ENCODE results near the gene R3HCC1L. TPM values are rescaled to one million over a fixed set of nuclear protein-coding genes. Genes with fewer than 3 reads are reported as not detected.
"Not testable (repeated sequence)": the region's sequence is repeated elsewhere in the genome, so short reads cannot be mapped to it uniquely, and the experiment has no call there.

Gene R3HCC1L
- total and polyA plus RNA-seq, 4 experiments from 2014 or later = 7.0 to 30.4 (median 20.5) TPM

DNA sequence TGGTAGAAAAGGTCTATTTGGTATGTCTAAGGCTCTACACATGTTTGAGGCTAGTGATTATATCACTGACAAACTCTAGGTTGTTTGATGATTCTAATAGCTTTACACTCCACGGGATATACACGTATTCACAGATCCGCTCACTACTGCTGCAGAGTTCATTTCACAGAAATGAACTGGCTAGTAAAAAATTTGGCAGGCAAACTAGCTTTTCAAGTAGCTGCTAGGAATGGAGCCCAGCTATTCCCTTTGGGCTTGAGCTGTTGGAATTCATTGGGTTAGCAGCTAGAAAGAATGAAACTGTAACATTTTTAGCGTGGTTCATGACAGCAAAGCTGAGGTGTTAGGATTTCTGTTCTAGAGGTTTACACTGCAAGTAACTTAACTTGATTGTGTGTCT, 37.6 kb downstream of the R3HCC1L start:
- Mint-ChIP-seq H3K4me3 (no peak overlapping the region), H3K9me3 (no peaks in the 10 kb centered on the region), H3K27me3 (no peaks in the 10 kb centered on the region), H3K4me1 (peaks cover 32 to 62% (median 42%) of the 10 kb centered on the region in 4 donors), H3K27ac (no peak overlapping the region), H3K36me3 (peaks cover 39 to 40% of the 10 kb centered on the region in 2 donors)
- Histone ChIP-seq H3K4me1 (ENCODE audit: insufficient read depth, low read length) (peaks cover 9% of the 10 kb centered on the region), H3K27ac (ENCODE audit: low read depth, low read length) (no peak overlapping the region), H3K36me3 (ENCODE audit: insufficient read depth, low read length) (peaks cover under 1% of the 10 kb centered on the region), H3K4me3 (ENCODE audit: low read length in 2 of 2) (no peak overlapping the region), H3K9me3 (ENCODE audit: control insufficient read depth in 1 of 2, low read length in 2 of 2) (no peaks in the 10 kb centered on the region), H3K27me3 (ENCODE audit: insufficient read depth, low read length) (no peaks in the 10 kb centered on the region)
- no peak for DNase-seq
- intact Hi-C loops (cut with micrococcal nuclease) = loop anchor here (5.0 kb wide), 1 partner anchor 135 kb away; no protein-coding TSS in a partner anchor
- POLR2A ChIA-PET (ENCODE audit: partially characterized antibody) = interaction anchor here (0.7 kb wide), 1 partner anchor 243 kb away, joined by 3 read pairs; the partner anchor contains the start of gene PYROXD2
- CTCF ChIA-PET (ENCODE audit: partially characterized antibody) = interaction anchor here (0.7 to 3.5 kb wide), 13 partner anchors 9 to 251 kb away, joined by 3 to 17 read pairs (median 6); partner anchors contain the start of gene R3HCC1L

- H3K9me3 Mint-ChIP-seq = peaks cover 0 to 4% (median 0%) of the 10 kb centered on the region in 8 donors
- no peaks in the 10 kb centered on the region for H3K27me3 Mint-ChIP-seq
- Histone ChIP-seq H3K9me3 (ENCODE audit: control insufficient read depth in 1 of 2, low read length in 2 of 2) (no peaks in the 10 kb centered on the region), H3K36me3 (ENCODE audit: insufficient read depth, low read length) (no peaks in the 10 kb centered on the region), H3K27ac (ENCODE audit: low read depth, low read length) (no peak overlapping the region), H3K27me3 (ENCODE audit: insufficient read depth, low read length) (no peaks in the 10 kb centered on the region), H3K4me1 (ENCODE audit: insufficient read depth, low read length) (peaks cover 11% of the 10 kb centered on the region), H3K4me3 (ENCODE audit: low read length in 2 of 2) (no peak overlapping the region)
- intact Hi-C loops (cut with micrococcal nuclease) = loop anchor here (5.0 kb wide), 1 partner anchor 135 kb away; no protein-coding TSS in a partner anchor
- peaks cover 41 to 43% of the 10 kb centered on the region in 2 donors for H3K36me3 Mint-ChIP-seq
- DNase-seq = no peak
- no peak overlapping the region for H3K27ac Mint-ChIP-seq
- ChIA-PET POLR2A (ENCODE audit: partially characterized antibody) (no interaction called here), CTCF (ENCODE audit: partially characterized antibody) (interaction anchor here (1.3 to 3.5 kb wide), 6 partner anchors 9 to 137 kb away, joined by 4 to 14 read pairs (median 10); no protein-coding TSS in a partner anchor)
- H3K4me1 Mint-ChIP-seq = peaks cover 36 to 66% (median 47%) of the 10 kb centered on the region in 4 donors
- no peak overlapping the region for H3K4me3 Mint-ChIP-seq
Measured at GRCh38 chr10:98172495-98172894, 38.0 kb downstream of the R3HCC1L start.

DNA sequence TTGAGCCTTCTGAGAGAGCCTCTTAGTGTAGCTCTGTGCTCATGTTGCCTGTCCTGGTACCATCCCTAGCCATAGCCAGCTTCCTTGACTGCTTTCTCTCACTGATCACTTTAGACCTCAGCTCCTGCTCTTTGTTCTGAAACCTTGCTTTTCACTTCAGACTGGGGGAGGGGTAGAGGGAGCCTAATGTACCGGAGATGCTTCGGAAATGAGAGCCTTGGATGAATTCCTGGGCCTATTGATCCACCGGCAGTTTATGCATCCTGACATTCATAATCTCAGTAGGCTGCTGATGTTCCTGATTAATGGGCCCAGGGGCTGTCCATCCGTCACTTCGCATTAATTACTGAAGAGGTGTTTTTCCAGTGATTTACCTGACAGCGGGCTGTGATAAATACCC, 38.8 kb downstream of the R3HCC1L start:
- Mint-ChIP-seq H3K27ac (peak overlapping the region in 1 of 7 donors; percentile 3), H3K4me1 (peaks cover 37 to 65% (median 49%) of the 10 kb centered on the region in 4 donors), H3K27me3 (no peaks in the 10 kb centered on the region), H3K4me3 (no peak overlapping the region), H3K9me3 (peaks cover 0 to 6% (median 0%) of the 10 kb centered on the region in 8 donors), H3K36me3 (peaks cover 41 to 42% of the 10 kb centered on the region in 2 donors)
- ChIA-PET CTCF (ENCODE audit: partially characterized antibody) (interaction anchor here (1.2 to 3.0 kb wide), 2 partner anchors 10 to 11 kb away, joined by 3 to 11 read pairs; no protein-coding TSS in a partner anchor), POLR2A (ENCODE audit: partially characterized antibody) (interaction anchor here (1.0 kb wide), 1 partner anchor 39 kb away, joined by 3 read pairs; the partner anchor contains the start of gene R3HCC1L)
- no peaks in the 10 kb centered on the region for H3K27me3 ChIP-seq (ENCODE audit: insufficient read depth, low read length)
- H3K9me3 ChIP-seq (ENCODE audit: control insufficient read depth in 1 of 2, low read length in 2 of 2) = no peaks in the 10 kb centered on the region
- H3K4me3 ChIP-seq (ENCODE audit: low read length in 2 of 2) = no peak overlapping the region
- H3K4me1 ChIP-seq (ENCODE audit: insufficient read depth, low read length) = peaks cover 12% of the 10 kb centered on the region
- H3K36me3 ChIP-seq (ENCODE audit: insufficient read depth, low read length) = no peaks in the 10 kb centered on the region
- intact Hi-C loops (cut with micrococcal nuclease) = loop anchor here (5.0 kb wide), 1 partner anchor 134 kb away; no protein-coding TSS in a partner anchor
- H3K27ac ChIP-seq (ENCODE audit: low read depth, low read length) = no peak overlapping the region
- no peak for DNase-seq

- DNase-seq; POLR2A ChIA-PET (ENCODE audit: partially characterized antibody); H3K4me3 ChIP-seq (ENCODE audit: low read length in 2 of 2); H3K36me3 ChIP-seq (ENCODE audit: insufficient read depth, low read length); intact Hi-C loops (cut with micrococcal nuclease); H3K27ac ChIP-seq (ENCODE audit: low read depth, low read length); H3K9me3 ChIP-seq (ENCODE audit: control insufficient read depth in 1 of 2, low read length in 2 of 2); H3K27me3 ChIP-seq (ENCODE audit: insufficient read depth, low read length); H3K27ac Mint-ChIP-seq; H3K27me3 Mint-ChIP-seq; H3K9me3 Mint-ChIP-seq: not testable (repeated sequence)
- peak overlapping the region in 5 of 8 donors; percentile 34 to 73 (median 48) for H3K4me3 Mint-ChIP-seq
- H3K4me1 ChIP-seq (ENCODE audit: insufficient read depth, low read length) = peaks cover 16% of the 10 kb centered on the region
- peaks cover 68% of the 10 kb centered on the region in 2 donors for H3K36me3 Mint-ChIP-seq
- H3K4me1 Mint-ChIP-seq = peaks cover 47 to 73% (median 59%) of the 10 kb centered on the region in 4 donors
- CTCF ChIA-PET (ENCODE audit: partially characterized antibody) = interaction anchor here (2.4 kb wide), 1 partner anchor 12 kb away, joined by 14 read pairs; no protein-coding TSS in a partner anchor
Measured at GRCh38 chr10:98182351-98182915, 48.0 kb downstream of the R3HCC1L start.

GRCh38 chr10:98186681-98187080, 52.2 kb downstream of the R3HCC1L start:
- ChIA-PET CTCF (ENCODE audit: partially characterized antibody) (interaction anchor here (2.5 kb wide), 1 partner anchor 15 kb away, joined by 13 read pairs; no protein-coding TSS in a partner anchor), POLR2A (ENCODE audit: partially characterized antibody) (no interaction called here)
- Mint-ChIP-seq H3K4me3 (no peak overlapping the region), H3K36me3 (peaks cover 68 to 71% of the 10 kb centered on the region in 2 donors), H3K27ac (no peak overlapping the region), H3K4me1 (peaks cover 26 to 33% (median 31%) of the 10 kb centered on the region in 4 donors), H3K27me3 (no peaks in the 10 kb centered on the region), H3K9me3 (peaks cover 0 to 5% (median 0%) of the 10 kb centered on the region in 8 donors)
- H3K27me3 ChIP-seq (ENCODE audit: insufficient read depth, low read length) = no peaks in the 10 kb centered on the region
- peaks cover 9% of the 10 kb centered on the region for H3K4me1 ChIP-seq (ENCODE audit: insufficient read depth, low read length)
- no peaks in the 10 kb centered on the region for H3K9me3 ChIP-seq (ENCODE audit: control insufficient read depth in 1 of 2, low read length in 2 of 2)
- no peak overlapping the region for H3K27ac ChIP-seq (ENCODE audit: low read depth, low read length)
- no peak for DNase-seq
- peaks cover 6% of the 10 kb centered on the region for H3K36me3 ChIP-seq (ENCODE audit: insufficient read depth, low read length)
- intact Hi-C loops (cut with micrococcal nuclease) = no loop called here
- no peak overlapping the region for H3K4me3 ChIP-seq (ENCODE audit: low read length in 2 of 2)

DNA sequence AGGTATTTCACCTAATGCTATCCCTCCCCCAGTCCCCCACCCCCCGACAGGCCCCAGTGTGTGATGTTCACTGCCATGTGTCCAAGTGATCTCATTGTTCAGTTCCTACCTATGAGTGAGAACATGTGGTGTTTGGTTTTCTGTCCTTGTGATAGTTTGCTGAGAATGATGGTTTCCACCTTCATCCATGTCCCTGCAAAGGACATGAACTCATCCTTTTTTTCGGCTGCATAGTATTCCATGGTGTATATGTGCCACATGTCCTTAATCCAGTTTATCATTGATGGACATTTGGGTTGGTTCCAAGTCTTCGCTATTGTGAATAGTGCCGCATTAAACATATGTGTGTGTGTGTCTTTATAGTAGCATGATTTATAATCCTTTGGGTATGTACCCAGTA, 56.3 kb downstream of the R3HCC1L start:
- intact Hi-C loops (cut with micrococcal nuclease); H3K4me3 Mint-ChIP-seq; H3K9me3 Mint-ChIP-seq; POLR2A ChIA-PET (ENCODE audit: partially characterized antibody); H3K9me3 ChIP-seq (ENCODE audit: control insufficient read depth in 1 of 2, low read length in 2 of 2); H3K27me3 ChIP-seq (ENCODE audit: insufficient read depth, low read length); CTCF ChIA-PET (ENCODE audit: partially characterized antibody); H3K36me3 ChIP-seq (ENCODE audit: insufficient read depth, low read length); H3K4me1 ChIP-seq (ENCODE audit: insufficient read depth, low read length); DNase-seq; H3K27me3 Mint-ChIP-seq; H3K4me3 ChIP-seq (ENCODE audit: low read length in 2 of 2); H3K27ac ChIP-seq (ENCODE audit: low read depth, low read length): not testable (repeated sequence)
- peaks cover 8 to 19% (median 15%) of the 10 kb centered on the region in 4 donors for H3K4me1 Mint-ChIP-seq
- peaks cover 63 to 73% of the 10 kb centered on the region in 2 donors for H3K36me3 Mint-ChIP-seq
- H3K27ac Mint-ChIP-seq = peak overlapping the region in 1 of 7 donors; percentile 46

- intact Hi-C loops (cut with micrococcal nuclease) = no loop called here
- H3K4me3 ChIP-seq (ENCODE audit: low read length in 2 of 2) = no peak overlapping the region
- Mint-ChIP-seq H3K4me3 (no peak overlapping the region), H3K9me3 (peaks cover 0 to 6% (median 0%) of the 10 kb centered on the region in 8 donors), H3K27ac (no peak overlapping the region), H3K4me1 (peaks cover 18 to 34% (median 24%) of the 10 kb centered on the region in 4 donors), H3K36me3 (peaks cover 52 to 66% of the 10 kb centered on the region in 2 donors), H3K27me3 (no peaks in the 10 kb centered on the region)
- H3K27me3 ChIP-seq (ENCODE audit: insufficient read depth, low read length) = no peaks in the 10 kb centered on the region
- no peaks in the 10 kb centered on the region for H3K4me1 ChIP-seq (ENCODE audit: insufficient read depth, low read length)
- H3K36me3 ChIP-seq (ENCODE audit: insufficient read depth, low read length) = peaks cover 2% of the 10 kb centered on the region
- ChIA-PET POLR2A (ENCODE audit: partially characterized antibody) (no interaction called here), CTCF (ENCODE audit: partially characterized antibody) (no interaction called here)
- DNase-seq = no peak
- no peaks in the 10 kb centered on the region for H3K9me3 ChIP-seq (ENCODE audit: control insufficient read depth in 1 of 2, low read length in 2 of 2)
- no peak overlapping the region for H3K27ac ChIP-seq (ENCODE audit: low read depth, low read length)
Measured at GRCh38 chr10:98193037-98193436, 58.6 kb downstream of the R3HCC1L start.

Data from CD4-positive, alpha-beta memory T cell (primary cell).